ENCODE measurements around the gene REPS1. TPM values are rescaled to one million over a fixed set of nuclear protein-coding genes. Genes with fewer than 3 reads are reported as not detected.

Gene REPS1
- total RNA-seq, 1 donor from 2014 or later = 61.1 TPM

Other genes starting within 250 kb of the REPS1 start
- gene CCDC28A, start 214.5 kb downstream of the REPS1 start, total RNA-seq = 11.0 TPM
- under 0.01 TPM for gene ECT2L, start 192.2 kb downstream of the REPS1 start, total RNA-seq
- gene ABRACL, start 40.5 kb upstream of the REPS1 start, total RNA-seq = 17.2 TPM
- 17.7 TPM for gene HECA, start 146.8 kb upstream of the REPS1 start, total RNA-seq

Measured in skeletal muscle tissue (tissue), 1 donor.